GM13977 (cell line): ENCODE measurements around the gene CCT2.

Experiments used
- DNase-seq: peaks from one replicate; pipeline ENCODE4 v3.0.0; 2012; ENCODE audit warnings: low spot score
- CTCF ChIP-seq: IDR thresholded peaks from 2 replicates; pipeline ENCODE4 v1.5.1; 2012; ENCODE audit warnings: mild to moderate bottlenecking, control low read depth; ENCODE audit not compliant: insufficient read depth; ENCODE audit errors: extremely low read depth, missing control alignments
- in situ Hi-C: fragments of 300-500 bp; cut with MboI; formaldehyde crosslinking; loops from one replicate; pipeline ENCODE4 v1.12.0; 2022; ENCODE audit warnings: low sequenced_read_pairs, low pct_unique_long_range_greater_than_20kb, mixed read lengths, inconsistent platforms; ENCODE audit not compliant: unreplicated experiment

Gene CCT2

GRCh38 chr12:69613351-69613750 is 28.1 kb downstream of the CCT2 start:
- no peak for TF ChIP-seq CTCF
- DNase-seq, result no peak
- in situ Hi-C loops, result no loop called here

GRCh38 chr12:69616025-69616424 is 30.8 kb downstream of the CCT2 start:
- in situ Hi-C loops, result no loop called here
- no peak for DNase-seq
- TF ChIP-seq CTCF, result no peak

DNA sequence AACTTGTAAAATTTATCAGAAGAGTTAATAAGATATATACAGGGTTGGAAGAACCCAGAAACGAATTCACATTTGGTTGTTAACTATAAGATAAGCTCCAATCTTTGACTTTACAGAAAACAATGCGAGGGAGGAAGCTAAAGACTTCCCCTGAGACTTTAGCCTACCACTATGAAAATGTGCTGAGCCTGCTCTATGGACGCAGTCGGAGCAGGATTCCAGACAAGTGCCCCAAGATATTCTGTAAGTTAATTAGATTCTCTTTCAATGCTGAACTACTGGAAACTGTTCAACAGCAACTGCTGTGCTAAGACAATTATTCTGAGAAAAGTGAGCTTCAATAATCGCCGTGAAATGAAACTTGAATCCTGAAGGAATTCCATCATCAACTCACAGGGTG is 33.8 kb downstream of the CCT2 start:
- TF ChIP-seq CTCF, result no peak
- no peak for DNase-seq
- in situ Hi-C loops, result no loop called here

GRCh38 chr12:69620077-69620476 is 34.8 kb downstream of the CCT2 start:
- no peak for DNase-seq
- no peak for TF ChIP-seq CTCF
- in situ Hi-C loops, result no loop called here

GRCh38 chr12:69620921-69621320 is 35.7 kb downstream of the CCT2 start:
- TF ChIP-seq CTCF, result no peak
- in situ Hi-C loops, result no loop called here
- DNase-seq, result no peak

DNA sequence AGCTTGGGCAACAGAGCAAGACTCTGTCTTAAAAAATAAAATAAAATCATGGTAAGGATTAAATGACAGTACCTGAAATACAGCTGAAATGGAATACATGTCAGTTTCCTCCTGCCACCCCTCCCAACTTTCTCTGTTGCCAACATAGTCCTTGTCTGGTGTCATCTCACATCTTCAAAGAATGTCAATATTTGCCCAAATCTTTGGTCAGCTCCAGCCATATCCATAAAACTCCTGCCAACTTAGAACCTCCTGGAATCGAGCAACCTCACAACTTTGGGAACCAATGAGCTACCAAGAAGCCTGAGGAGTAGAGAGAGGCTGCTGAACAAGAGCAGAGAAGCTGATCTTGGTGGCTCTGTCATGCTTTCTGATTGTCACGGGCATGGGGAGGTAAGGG is 36.3 kb downstream of the CCT2 start:
- in situ Hi-C loops, result no loop called here
- no peak for TF ChIP-seq CTCF
- no peak for DNase-seq

- DNase-seq, result no peak
- no peak for TF ChIP-seq CTCF
- in situ Hi-C loops, result no loop called here
Observed at GRCh38 chr12:69623970-69624369, 38.7 kb downstream of the CCT2 start.
